Coronary artery (tissue), 2 donors: ENCODE results near the gene ZSWIM9.

ENCODE experiments used
- DNase-seq: peaks from one replicate; pipeline ENCODE4 v3.0.0-alpha.2; 2017; ENCODE audit warnings: low spot score
- H3K27ac ChIP-seq, 2 donors: fragments of 200-600 bp; sonication (generic); one replicate each; pipeline ENCODE4 v1.5.1; 2016 to 2019
- H3K4me3 ChIP-seq: fragments of 200-600 bp; sonication (generic); 2 replicates; pipeline ENCODE4 v1.5.1; 2016; ENCODE audit warnings: mild to moderate bottlenecking, moderate library complexity
- TF ChIP-seq, protein P1 (sequence below): fragments of 200-600 bp; sonication (generic); IDR thresholded peaks from one replicate; pipeline ENCODE4 v1.5.1; 2019; ENCODE audit warnings: antibody characterized with exemption

Gene ZSWIM9

DNA sequence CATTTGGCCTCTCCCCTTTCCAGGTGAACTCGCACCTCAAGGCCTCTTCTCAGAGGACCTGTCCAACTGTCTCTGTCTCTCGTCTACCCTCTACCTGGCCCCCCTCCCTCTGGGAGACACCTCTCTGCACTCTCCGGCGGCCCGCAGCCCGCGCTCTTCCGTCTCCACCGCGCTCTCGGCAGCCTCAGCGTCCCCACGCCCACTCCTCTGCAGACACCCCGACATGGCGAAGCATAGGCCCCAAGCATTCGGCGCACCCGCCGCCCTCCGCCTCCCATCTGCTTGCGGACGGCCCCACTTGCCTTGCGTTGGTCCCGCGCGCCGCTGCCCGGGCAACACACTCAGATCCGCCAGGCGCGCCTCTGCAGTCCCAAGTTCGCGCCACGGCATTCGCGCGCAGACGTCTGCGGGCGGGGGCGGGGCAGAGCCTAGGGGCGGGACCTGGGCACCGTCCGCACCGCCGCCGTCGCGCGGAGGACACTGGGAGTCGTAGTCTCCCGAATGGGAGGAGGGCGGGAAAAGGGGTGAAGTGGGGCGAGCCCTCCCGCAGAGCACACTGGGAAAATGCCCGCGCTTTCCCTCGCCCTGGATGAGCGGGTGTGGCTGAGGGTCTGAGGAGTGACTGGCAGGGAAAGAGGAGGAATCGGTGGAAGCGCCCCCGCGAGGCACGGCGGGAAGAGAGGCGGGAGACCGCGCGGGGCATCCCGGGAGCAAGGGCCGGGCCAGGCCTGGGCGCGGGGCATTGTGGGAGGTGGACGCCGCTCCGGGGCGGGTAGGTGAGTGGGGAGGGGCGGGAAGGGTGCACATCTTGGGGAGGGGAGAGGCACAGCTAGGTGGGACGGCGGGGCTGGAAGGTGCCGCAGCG is at the start of gene ZSWIM9, which contains the start of gene LIG1:
TSS of gene ZSWIM9 (plus strand) at position 742 of the 865 bp plus-strand sequence. CDS start 1,123 bp downstream, outside the sequence.
TSS of gene LIG1 (minus strand) at position 406 of the 865 bp plus-strand sequence. CDS start 4,778 bp downstream, outside the sequence.
- TF ChIP-seq, protein P1, sequence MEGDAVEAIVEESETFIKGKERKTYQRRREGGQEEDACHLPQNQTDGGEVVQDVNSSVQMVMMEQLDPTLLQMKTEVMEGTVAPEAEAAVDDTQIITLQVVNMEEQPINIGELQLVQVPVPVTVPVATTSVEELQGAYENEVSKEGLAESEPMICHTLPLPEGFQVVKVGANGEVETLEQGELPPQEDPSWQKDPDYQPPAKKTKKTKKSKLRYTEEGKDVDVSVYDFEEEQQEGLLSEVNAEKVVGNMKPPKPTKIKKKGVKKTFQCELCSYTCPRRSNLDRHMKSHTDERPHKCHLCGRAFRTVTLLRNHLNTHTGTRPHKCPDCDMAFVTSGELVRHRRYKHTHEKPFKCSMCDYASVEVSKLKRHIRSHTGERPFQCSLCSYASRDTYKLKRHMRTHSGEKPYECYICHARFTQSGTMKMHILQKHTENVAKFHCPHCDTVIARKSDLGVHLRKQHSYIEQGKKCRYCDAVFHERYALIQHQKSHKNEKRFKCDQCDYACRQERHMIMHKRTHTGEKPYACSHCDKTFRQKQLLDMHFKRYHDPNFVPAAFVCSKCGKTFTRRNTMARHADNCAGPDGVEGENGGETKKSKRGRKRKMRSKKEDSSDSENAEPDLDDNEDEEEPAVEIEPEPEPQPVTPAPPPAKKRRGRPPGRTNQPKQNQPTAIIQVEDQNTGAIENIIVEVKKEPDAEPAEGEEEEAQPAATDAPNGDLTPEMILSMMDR: no peak
- peak; percentile 93 for DNase-seq
- H3K4me3 ChIP-seq: peak within 1 kb of the TSS; percentile 86
- H3K27ac ChIP-seq: peak within 1 kb of the TSS; percentile 76 to 96

DNA sequence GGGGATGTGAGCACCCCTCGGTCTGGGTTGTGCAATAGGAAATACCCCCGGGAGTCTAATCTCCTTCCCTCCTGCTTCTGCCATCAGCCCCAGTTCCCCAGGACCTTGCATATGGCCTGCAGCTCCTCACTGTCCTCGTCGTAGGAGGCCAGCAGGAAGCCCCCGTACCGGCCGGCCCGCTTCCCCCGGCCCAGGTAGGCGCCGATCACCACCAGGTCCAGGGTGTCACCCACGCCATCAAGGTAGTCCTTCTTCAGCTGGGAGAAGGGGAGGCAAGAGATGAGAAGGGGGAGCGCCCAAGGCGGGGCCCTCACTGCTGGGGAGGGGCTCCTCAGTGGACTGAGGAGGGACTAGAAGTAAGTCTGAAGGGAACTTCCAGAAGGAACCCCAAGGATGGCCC is 49.4 kb upstream of the ZSWIM9 start:
- no peak overlapping the region for H3K4me3 ChIP-seq
- no peak overlapping the region for H3K27ac ChIP-seq
- DNase-seq: no peak
- TF ChIP-seq, protein P1: no peak

DNA sequence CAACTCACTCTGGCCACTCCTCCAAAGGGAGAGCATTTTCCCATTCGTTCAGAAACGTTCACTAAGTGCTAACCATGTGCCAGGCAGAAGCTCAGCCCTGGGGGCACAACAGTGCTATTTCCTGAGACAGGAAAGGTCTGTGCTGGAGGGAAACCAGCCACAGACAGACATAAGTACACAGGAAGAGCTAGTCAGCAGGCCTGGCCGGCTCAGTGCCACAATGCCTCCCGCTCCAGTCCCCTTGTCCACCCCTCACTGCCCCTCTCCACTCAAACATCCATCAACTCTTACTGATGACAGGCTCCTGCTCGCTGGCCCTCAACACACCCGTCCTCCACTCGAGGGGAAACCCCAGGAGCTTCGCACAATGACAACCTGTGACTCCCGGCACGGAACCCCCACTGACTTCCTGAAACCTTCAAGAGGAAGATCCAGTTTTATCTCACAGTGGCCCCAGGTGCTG is 48.5 kb upstream of the ZSWIM9 start:
- TF ChIP-seq, protein P1: no peak
- peak overlapping the region in 1 of 2 donors; percentile 28 for H3K27ac ChIP-seq
- no peak for DNase-seq
- H3K4me3 ChIP-seq: no peak overlapping the region

DNA sequence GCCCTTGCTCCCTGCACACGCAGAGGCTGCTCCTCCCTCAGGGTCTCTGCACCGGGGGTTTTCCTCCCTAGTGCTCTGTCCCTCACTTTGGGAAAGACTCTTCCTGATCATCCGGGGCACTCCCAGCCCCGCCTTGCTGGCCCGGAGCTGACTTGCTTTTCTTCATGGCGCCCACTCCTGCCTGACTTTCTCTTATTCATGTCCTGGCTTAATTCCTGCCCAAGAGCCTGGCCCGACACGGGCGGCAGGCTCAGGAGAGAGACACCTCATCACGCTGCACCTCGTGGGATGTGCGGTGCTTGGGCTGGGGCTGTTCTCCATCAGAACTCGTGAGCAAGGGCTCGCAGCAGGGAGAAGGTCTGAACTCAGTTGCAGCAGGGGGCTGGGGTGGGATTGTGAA is 48.1 kb upstream of the ZSWIM9 start:
- no peak overlapping the region for H3K4me3 ChIP-seq
- TF ChIP-seq, protein P1: no peak
- peak overlapping the region in 1 of 2 donors; percentile 28 for H3K27ac ChIP-seq
- no peak for DNase-seq

DNA sequence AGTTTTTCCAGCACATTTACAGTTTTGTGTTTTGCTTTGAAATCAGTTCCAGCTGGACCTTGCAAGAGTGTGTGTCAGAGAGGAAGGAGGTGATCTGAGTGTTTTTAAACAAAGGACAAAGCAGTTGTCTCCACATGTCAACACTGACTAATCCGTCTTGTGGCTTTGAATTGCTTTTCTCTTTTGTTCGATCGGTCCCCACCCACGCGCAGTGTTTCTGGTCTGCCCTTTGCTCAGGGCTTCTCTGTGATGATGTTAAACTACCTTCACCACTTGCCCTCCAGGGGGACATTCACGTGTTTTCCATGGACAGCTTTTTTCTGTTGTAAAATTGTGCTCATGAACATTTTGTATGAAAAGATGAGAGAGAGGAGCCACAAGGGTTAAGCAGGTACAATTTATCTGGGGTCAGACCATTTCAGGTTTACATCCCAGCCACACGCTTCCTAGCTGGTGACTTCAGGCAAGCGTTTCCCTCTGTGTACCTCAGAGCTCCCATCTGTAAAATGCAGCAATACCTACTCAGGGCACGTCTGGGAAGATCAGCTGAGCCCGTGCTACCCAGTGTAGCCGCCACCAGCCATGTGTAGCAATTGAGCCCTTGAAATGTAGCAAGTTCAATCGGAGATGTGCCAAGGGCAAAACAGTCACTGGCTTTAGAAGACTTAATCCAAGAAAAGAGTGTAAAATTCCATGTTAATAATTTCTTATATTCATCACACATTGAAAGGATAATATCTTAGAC is 46.4 kb upstream of the ZSWIM9 start:
- no peak overlapping the region for H3K4me3 ChIP-seq
- DNase-seq: no peak
- TF ChIP-seq, protein P1: no peak
- no peak overlapping the region for H3K27ac ChIP-seq

DNA sequence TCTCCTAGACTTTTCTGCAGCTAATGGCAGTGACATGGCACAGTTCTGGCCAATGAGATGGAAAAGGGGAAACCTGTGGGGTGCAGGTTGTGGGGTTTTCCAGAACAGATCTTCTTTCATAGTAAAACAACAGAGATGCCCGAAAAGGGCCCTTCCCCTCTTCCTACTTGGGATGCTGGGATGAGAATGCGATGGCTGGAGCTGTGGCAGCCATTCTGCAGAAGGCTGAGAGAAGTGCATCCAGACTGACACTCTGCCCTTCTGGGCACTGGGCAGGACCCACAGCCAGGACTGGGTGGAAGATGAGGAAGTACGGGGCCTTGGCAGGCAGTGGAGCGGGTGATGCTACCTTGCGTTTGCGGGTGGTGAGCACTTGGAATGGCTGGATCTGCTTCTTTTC is 42.9 kb upstream of the ZSWIM9 start:
- DNase-seq: no peak
- no peak overlapping the region for H3K4me3 ChIP-seq
- H3K27ac ChIP-seq: no peak overlapping the region
- TF ChIP-seq, protein P1: no peak
